Fibroblast of mammary gland (primary cell): ENCODE data around the gene NSMCE4A.
A peak's percentile ranks its signal among the peaks of the same experiment; 100 is the strongest.
"Not testable (repeated sequence)": the region's sequence is repeated elsewhere in the genome, so short reads cannot be mapped to it uniquely, and the experiment has no call there.

Experiments
- DNase-seq: peaks from one replicate; pipeline ENCODE4 v3.0.0-alpha.2; 2010; ENCODE audit warnings: low read depth
- H3K4me3 ChIP-seq: 2 replicates; pipeline ENCODE4 v1.5.1; 2011; ENCODE audit warnings: low read depth, mild to moderate bottlenecking, low read length, moderate library complexity; ENCODE audit not compliant: control insufficient read depth
- CTCF ChIP-seq: conservative IDR thresholded peaks from 2 replicates; pipeline ENCODE4 v1.5.1; 2011; ENCODE audit warnings: low read depth, low read length, inconsistent platforms; ENCODE audit not compliant: control insufficient read depth, insufficient read depth

Gene NSMCE4A

DNA sequence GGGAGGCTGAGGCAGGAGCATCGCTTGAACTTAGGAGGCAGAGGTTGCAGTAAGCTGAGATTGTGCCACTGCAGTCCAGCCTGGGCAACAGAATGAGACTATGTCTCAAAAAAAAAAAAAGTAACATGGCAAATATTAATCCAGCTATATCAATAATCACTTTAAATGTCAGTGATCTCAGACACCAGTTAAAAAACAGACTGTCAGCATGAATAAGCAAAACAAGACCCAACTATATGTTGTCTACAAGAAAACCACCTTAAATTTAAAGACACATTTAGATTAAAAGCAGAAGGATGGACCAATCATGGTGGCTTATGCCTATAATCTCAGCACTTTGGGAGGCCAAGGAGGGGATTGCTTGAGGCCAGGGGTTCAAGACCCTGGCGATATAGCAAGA is 38.7 kb downstream of the NSMCE4A start:
- TF ChIP-seq CTCF, result no peak
- no peak overlapping the region for H3K4me3 ChIP-seq
- no peak for DNase-seq

DNA sequence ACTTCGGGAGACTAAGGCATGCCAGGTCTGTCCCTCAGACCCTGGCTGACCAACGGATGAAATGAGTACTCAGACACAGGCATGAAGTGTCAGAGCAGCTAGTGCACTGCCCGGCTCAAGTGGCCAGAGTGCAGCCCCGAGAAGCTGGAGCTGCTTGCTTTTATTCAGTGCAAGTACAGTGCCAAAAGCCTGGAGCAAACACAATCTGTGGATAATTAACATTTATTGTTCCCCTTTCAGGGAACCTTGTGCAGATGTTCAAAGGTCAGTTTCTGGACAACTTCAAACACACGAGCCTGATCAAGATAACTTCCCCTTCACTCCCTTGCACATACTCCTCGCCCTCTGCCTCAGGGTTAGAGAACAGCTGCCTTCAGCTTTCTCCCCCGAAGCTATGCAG is 39.3 kb downstream of the NSMCE4A start:
- peak; percentile 8 for DNase-seq
- H3K4me3 ChIP-seq, result no peak overlapping the region
- no peak for TF ChIP-seq CTCF

DNA sequence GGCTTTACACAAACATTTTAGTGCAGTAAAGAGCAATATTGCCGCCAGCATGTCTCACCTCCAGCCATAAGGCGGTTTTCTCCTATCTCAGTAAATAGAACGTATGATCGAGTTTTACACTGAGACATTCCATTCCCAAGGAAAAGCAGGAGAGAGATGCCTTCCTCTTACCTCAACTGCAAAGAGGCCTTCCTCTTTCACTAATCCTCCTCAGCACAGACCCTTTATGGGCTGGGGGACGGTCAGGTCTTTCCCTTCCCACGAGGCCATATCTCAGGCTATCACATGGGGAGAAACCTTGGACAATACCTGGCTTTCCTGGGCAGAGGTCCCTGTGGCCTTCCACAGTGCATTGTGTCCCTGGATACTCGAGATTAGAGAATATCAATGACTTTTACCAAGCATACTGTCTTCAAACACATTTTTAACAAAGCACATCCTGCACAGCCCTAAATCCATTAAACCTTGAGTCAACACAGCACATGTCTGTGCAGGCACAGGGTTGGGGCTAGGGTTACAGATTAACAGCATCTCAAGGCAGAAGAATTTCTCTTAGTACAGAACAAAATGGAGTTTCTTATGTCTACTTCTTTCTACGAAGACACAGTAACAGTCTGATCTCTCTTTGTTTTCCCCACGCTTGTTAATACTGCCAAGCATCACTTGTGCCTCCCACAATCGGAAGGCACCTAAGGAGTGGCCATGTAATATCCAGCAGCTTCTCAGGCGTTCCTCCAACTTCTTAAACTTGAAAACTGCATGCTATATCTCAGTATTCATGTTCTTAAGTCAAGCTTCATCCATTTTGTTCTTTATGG is 44.5 kb downstream of the NSMCE4A start:
- H3K4me3 ChIP-seq, result not testable (repeated sequence)

GRCh38 chr10:121929585-121930267 is 45.3 kb downstream of the NSMCE4A start:
- H3K4me3 ChIP-seq, DNase-seq: not testable (repeated sequence)

More for the DNA sequence above, 44.5 kb downstream of the NSMCE4A start:
- not testable (repeated sequence) for DNase-seq

DNA sequence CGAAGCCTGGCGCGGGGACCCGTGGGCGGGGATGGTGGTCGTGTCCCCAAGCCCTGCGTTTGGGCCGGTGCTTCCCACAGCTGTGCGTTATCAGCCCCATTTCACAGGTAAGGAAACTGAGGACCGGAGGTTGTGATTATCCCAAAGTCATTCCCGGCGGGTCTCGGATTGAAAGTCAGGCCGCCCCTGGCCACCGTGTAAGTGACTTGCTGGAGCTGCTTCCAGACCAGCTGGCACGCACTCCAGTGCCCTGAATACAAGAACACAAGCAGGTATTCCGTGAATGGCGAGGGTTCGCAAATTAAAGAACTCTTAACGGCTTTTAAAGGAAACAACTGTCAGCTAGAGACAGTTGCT is 46.5 kb downstream of the NSMCE4A start:
- DNase-seq, result peak; percentile 33
- TF ChIP-seq CTCF, result no peak
- peak overlapping the region; percentile 77 for H3K4me3 ChIP-seq

- peak; percentile 89 for DNase-seq
- peak within 1 kb of the TSS; percentile 81 for H3K4me3 ChIP-seq
- TF ChIP-seq CTCF, result no peak
Measured at GRCh38 chr10:121927841-121928527, 47.0 kb downstream of the NSMCE4A start, which contains the start of gene ATE1. ATE1 (minus strand) TSS chr10:121928031; CDS start chr10:121927949, 82 bp downstream.

- H3K4me3 ChIP-seq, result peak overlapping the region; percentile 81
- peak; percentile 63 for DNase-seq
- no peak for TF ChIP-seq CTCF
Measured at GRCh38 chr10:121927318-121927840, 47.6 kb downstream of the NSMCE4A start.
